ENCODE measurements around the gene KIAA1549. TPM values are rescaled to one million over a fixed set of nuclear protein-coding genes. Genes with fewer than 3 reads are reported as not detected.

The KIAA1549 gene
- total and polyA plus RNA-seq, 10 of the 15 experiments (the other 5 are each of a cell fraction or from before 2014, with no cell fraction given) = 0.02 to 0.82 (median 0.22) TPM

DNA sequence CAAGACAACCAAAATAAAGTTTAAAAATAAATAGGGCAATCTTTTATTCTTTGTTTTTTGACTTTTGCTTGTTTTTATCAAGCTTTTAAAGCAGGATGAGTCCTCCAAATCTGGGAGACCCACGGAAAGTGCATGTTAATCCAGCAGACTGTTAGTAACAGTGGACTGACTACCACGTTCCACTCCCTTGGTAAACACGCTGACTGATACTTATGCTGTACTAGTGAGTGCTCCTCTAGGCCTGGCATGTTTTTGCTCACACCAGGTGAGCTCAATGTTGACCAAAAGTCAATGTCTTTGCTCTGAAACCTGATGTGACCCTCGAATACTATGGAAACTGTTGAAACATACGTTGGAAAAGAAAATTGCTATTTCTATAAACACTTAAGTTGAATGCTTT, 88.4 kb downstream of the KIAA1549 start:
- in situ Hi-C loops (cut with MboI) = no loop called here
- FAIRE-seq (no peak), ATAC-seq (no peak), DNase-seq (ENCODE audit: low read depth, low spot score) (no peak)
- H3K9ac ChIP-seq (ENCODE audit: control insufficient read depth, insufficient read depth, low read length) = no peak overlapping the region
- H3K36me3 ChIP-seq (ENCODE audit: control insufficient read depth in 2 of 2, insufficient read depth in 2 of 2, low read length in 1 of 2) = no peaks in the 10 kb centered on the region
- 47% methylated on average over 5 of the region's 5 CpGs for WGBS (ENCODE audit: insufficient coverage, insufficient replicate concordance, low lambda C conversion rate, missing lambda C conversion rate)
- H3K79me2 ChIP-seq (ENCODE audit: control insufficient read depth, insufficient read depth, low read length) = no peaks in the 10 kb centered on the region
- intact Hi-C loops (cut with micrococcal nuclease; ENCODE audit: unreplicated experiment) = no loop called here
- no TSS peak for BruUV-seq (replicated peaks)
- no peak overlapping the region for H3K4me3 ChIP-seq
- ChIA-PET SMC1A (ENCODE audit: uncharacterized antibody, unreplicated experiment) (interaction anchor here (0.7 kb wide), 1 partner anchor 124 kb away, joined by 3 read pairs; no protein-coding TSS in a partner anchor), RAD21 (ENCODE audit: unreplicated experiment) (no interaction called here), CTCF (interaction anchor here (0.6 kb wide), 1 partner anchor 209 kb away, joined by 3 read pairs; no protein-coding TSS in a partner anchor), POLR2A (no interaction called here)
- no peak overlapping the region for H2AFZ ChIP-seq (ENCODE audit: control insufficient read depth, low read depth, low read length)
- no peaks in the 10 kb centered on the region for H4K20me1 ChIP-seq (ENCODE audit: control insufficient read depth, insufficient read depth)
- H3K4me1 ChIP-seq (ENCODE audit: control insufficient read depth, insufficient read depth, low read length) = no peaks in the 10 kb centered on the region
- H3K9me3 ChIP-seq (replicated peaks; ENCODE audit: control insufficient read depth, insufficient read depth, low read length) = no peaks in the 10 kb centered on the region
- no peak overlapping the region for H3K27ac ChIP-seq (ENCODE audit: control insufficient read depth, insufficient read depth)
- H3K27me3 ChIP-seq (replicated peaks in 1 of 2; ENCODE audit: control insufficient read depth in 2 of 2, insufficient read depth in 2 of 2, low read length in 1 of 2) = no peaks in the 10 kb centered on the region
- TF ChIP-seq RELA (IDR thresholded peaks at IDR 0.05; ENCODE audit: borderline replicate concordance, partially characterized antibody) = no peak
- TF ChIP-seq HCFC1 (IDR thresholded peaks at IDR 0.05; ENCODE audit: low read length) = no peak
- no peak for TF ChIP-seq TAF1 (IDR thresholded peaks at IDR 0.05; ENCODE audit: borderline replicate concordance, low read depth, low read length)
- no peak for TF ChIP-seq RAD51 (IDR thresholded peaks at IDR 0.05)
- TF ChIP-seq MTA2 (IDR thresholded peaks at IDR 0.05; ENCODE audit: low read depth) = no peak
- TF ChIP-seq TBL1XR1 (IDR thresholded peaks at IDR 0.05; ENCODE audit: low read depth, low read length) = no peak
- TF ChIP-seq NBN (IDR thresholded peaks at IDR 0.05) = no peak
- TF ChIP-seq IKZF1 (conservative IDR thresholded peaks at IDR 0.05) = no peak
- H3K4me2 ChIP-seq (ENCODE audit: control insufficient read depth, insufficient read depth) = no peak overlapping the region

- CTCF ChIA-PET = interaction anchor here (0.6 kb wide), 1 partner anchor 36 kb away, joined by 3 read pairs; no protein-coding TSS in a partner anchor
These were observed 89.1 kb downstream of the KIAA1549 start for GRCh38 chr7:138892006-138892630.

More at GRCh38 chr7:138892006-138892630, 89.1 kb downstream of the KIAA1549 start:
- intact Hi-C loops (cut with micrococcal nuclease; ENCODE audit: unreplicated experiment) (no loop called here), in situ Hi-C loops (cut with MboI) (no loop called here)
- FAIRE-seq (no peak), DNase-seq (ENCODE audit: low read depth, low spot score) (no peak), ATAC-seq (no peak)
- WGBS (ENCODE audit: insufficient coverage, insufficient replicate concordance, low lambda C conversion rate, missing lambda C conversion rate) = 68% methylated on average over 3 of the region's 3 CpGs
- no peak overlapping the region for H3K9ac ChIP-seq (ENCODE audit: control insufficient read depth, insufficient read depth, low read length)
- H3K79me2 ChIP-seq (ENCODE audit: control insufficient read depth, insufficient read depth, low read length) = no peaks in the 10 kb centered on the region
- no peaks in the 10 kb centered on the region for H3K9me3 ChIP-seq (replicated peaks; ENCODE audit: control insufficient read depth, insufficient read depth, low read length)
- no peak overlapping the region for H2AFZ ChIP-seq (ENCODE audit: control insufficient read depth, low read depth, low read length)
- H3K36me3 ChIP-seq (ENCODE audit: control insufficient read depth in 2 of 2, insufficient read depth in 2 of 2, low read length in 1 of 2) = no peaks in the 10 kb centered on the region
- H4K20me1 ChIP-seq (ENCODE audit: control insufficient read depth, insufficient read depth) = no peaks in the 10 kb centered on the region
- no peak overlapping the region for H3K4me3 ChIP-seq
- POLR2A ChIA-PET = no interaction called here
- SMC1A ChIA-PET (ENCODE audit: uncharacterized antibody, unreplicated experiment) = interaction anchor here (0.7 kb wide), 1 partner anchor 125 kb away, joined by 3 read pairs; no protein-coding TSS in a partner anchor
- no peaks in the 10 kb centered on the region for H3K4me1 ChIP-seq (ENCODE audit: control insufficient read depth, insufficient read depth, low read length)
- H3K27ac ChIP-seq (ENCODE audit: control insufficient read depth, insufficient read depth) = no peak overlapping the region
- TF ChIP-seq CHD2 (IDR thresholded peaks at IDR 0.05; ENCODE audit: borderline replicate concordance, low read depth, low read length) = no peak
- no peak for TF ChIP-seq ETV6 (conservative IDR thresholded peaks at IDR 0.05 in 1 of 2, IDR thresholded peaks at IDR 0.05 in 1 of 2; ENCODE audit: borderline replicate concordance in 1 of 2, low read depth in 1 of 2)
- no peak for TF ChIP-seq KDM1A (IDR thresholded peaks at IDR 0.05; ENCODE audit: borderline replicate concordance)
- no peak for TF ChIP-seq HDAC6 (IDR thresholded peaks at IDR 0.05; ENCODE audit: unreplicated experiment)
- no peak for TF ChIP-seq TBL1XR1 (IDR thresholded peaks at IDR 0.05; ENCODE audit: low read depth, low read length)
- H3K4me2 ChIP-seq (ENCODE audit: control insufficient read depth, insufficient read depth) = no peak overlapping the region
- H3K27me3 ChIP-seq (replicated peaks in 1 of 2; ENCODE audit: control insufficient read depth in 2 of 2, insufficient read depth in 2 of 2, low read length in 1 of 2) = no peaks in the 10 kb centered on the region
- RAD21 ChIA-PET (ENCODE audit: unreplicated experiment) = no interaction called here
- BruUV-seq (replicated peaks) = no TSS peak
